GM12878 (cell line): ENCODE results near the gene B4GALT5.

Experiments used
- BMI1 ChIP-seq: fragments of 450-650 bp; IDR thresholded peaks from 2 replicates; pipeline ENCODE4 v1.6.1; 2016; ENCODE audit warnings: mild to moderate bottlenecking, moderate library complexity, borderline replicate concordance
- CBX3 ChIP-seq: fragments of 200-600 bp; sonication (generic); IDR thresholded peaks from 2 replicates; pipeline ENCODE4 v1.6.1; 2016; ENCODE audit warnings: low read depth, borderline replicate concordance
- CBX5 ChIP-seq: sonication (generic); IDR thresholded peaks from 2 replicates; pipeline ENCODE4 v1.6.1; 2016; ENCODE audit warnings: low read depth, moderate library complexity, mild to moderate bottlenecking, inconsistent platforms
- CHD4 ChIP-seq: fragments of 200-600 bp; sonication (generic); IDR thresholded peaks from 2 replicates; pipeline ENCODE4 v1.6.1; 2016; ENCODE audit warnings: mild to moderate bottlenecking
- POLR2A ChIP-seq: IDR thresholded peaks from 2 replicates; pipeline ENCODE4 v1.6.1; 2011; ENCODE audit warnings: low read depth, mild to moderate bottlenecking, low read length
- POLR2AphosphoS5 ChIP-seq: IDR thresholded peaks from 2 replicates; pipeline ENCODE4 v1.6.1; 2011; ENCODE audit warnings: mild to moderate bottlenecking, low read length, inconsistent platforms
- RAD21 ChIP-seq: IDR thresholded peaks from 2 replicates; pipeline ENCODE4 v1.6.1; 2011; ENCODE audit warnings: mild to moderate bottlenecking, low read depth, low read length, moderate library complexity; ENCODE audit not compliant: insufficient read depth
- RCOR1 ChIP-seq: conservative IDR thresholded peaks from 2 replicates; pipeline ENCODE4 v1.6.1; 2012; ENCODE audit warnings: low read depth, low read length, improper control_type of control experiment
- TAF1 ChIP-seq: IDR thresholded peaks from 2 replicates; pipeline ENCODE4 v1.6.1; 2011; ENCODE audit warnings: mild to moderate bottlenecking, low read depth, low read length, borderline replicate concordance
- TF ChIP-seq, protein P1 (sequence below): IDR thresholded peaks from 2 replicates; pipeline ENCODE4 v1.6.1; 2011; ENCODE audit warnings: low read depth, mild to moderate bottlenecking, low read length, moderate library complexity, borderline replicate concordance; ENCODE audit errors: extremely low read depth
- TF ChIP-seq, protein P2 (sequence below): IDR thresholded peaks from 2 replicates; pipeline ENCODE4 v1.6.1; 2012; ENCODE audit warnings: low read depth, low read length, improper control_type of control experiment
- TF ChIP-seq, protein P3 (sequence below), 3 experiments: IDR thresholded peaks in 2 of 3; conservative IDR thresholded peaks in 1 of 3; 2 replicates each; pipeline ENCODE4 v1.5.1; 2011; ENCODE audit warnings: low read depth in 3 of 3, low read length in 3 of 3, mild to moderate bottlenecking in 3 of 3, control low read depth in 2 of 3, moderate library complexity in 2 of 3, inconsistent platforms in 1 of 3, mixed read lengths in 1 of 3; ENCODE audit not compliant: control insufficient read depth in 2 of 3, insufficient read depth in 1 of 3; ENCODE audit errors: extremely low read depth in 1 of 3

GRCh38 chr20:49737260-49737659 lies 23.6 kb upstream of the B4GALT5 start:
- TF ChIP-seq, protein P1, sequence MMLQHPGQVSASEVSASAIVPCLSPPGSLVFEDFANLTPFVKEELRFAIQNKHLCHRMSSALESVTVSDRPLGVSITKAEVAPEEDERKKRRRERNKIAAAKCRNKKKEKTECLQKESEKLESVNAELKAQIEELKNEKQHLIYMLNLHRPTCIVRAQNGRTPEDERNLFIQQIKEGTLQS, result no peak
- TF ChIP-seq, protein P2, sequence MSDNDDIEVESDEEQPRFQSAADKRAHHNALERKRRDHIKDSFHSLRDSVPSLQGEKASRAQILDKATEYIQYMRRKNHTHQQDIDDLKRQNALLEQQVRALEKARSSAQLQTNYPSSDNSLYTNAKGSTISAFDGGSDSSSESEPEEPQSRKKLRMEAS, result no peak
- TF ChIP-seq RCOR1 (no peak), CHD4 (no peak), POLR2AphosphoS5 (no peak), CBX5 (no peak), TAF1 (no peak), RAD21 (no peak), BMI1 (no peak), CBX3 (no peak), POLR2A (no peak)
- TF ChIP-seq, protein P3, sequence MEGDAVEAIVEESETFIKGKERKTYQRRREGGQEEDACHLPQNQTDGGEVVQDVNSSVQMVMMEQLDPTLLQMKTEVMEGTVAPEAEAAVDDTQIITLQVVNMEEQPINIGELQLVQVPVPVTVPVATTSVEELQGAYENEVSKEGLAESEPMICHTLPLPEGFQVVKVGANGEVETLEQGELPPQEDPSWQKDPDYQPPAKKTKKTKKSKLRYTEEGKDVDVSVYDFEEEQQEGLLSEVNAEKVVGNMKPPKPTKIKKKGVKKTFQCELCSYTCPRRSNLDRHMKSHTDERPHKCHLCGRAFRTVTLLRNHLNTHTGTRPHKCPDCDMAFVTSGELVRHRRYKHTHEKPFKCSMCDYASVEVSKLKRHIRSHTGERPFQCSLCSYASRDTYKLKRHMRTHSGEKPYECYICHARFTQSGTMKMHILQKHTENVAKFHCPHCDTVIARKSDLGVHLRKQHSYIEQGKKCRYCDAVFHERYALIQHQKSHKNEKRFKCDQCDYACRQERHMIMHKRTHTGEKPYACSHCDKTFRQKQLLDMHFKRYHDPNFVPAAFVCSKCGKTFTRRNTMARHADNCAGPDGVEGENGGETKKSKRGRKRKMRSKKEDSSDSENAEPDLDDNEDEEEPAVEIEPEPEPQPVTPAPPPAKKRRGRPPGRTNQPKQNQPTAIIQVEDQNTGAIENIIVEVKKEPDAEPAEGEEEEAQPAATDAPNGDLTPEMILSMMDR (IDR thresholded peaks at IDR 0.05 in 2 of 3, conservative IDR thresholded peaks at IDR 0.05 in 1 of 3; ENCODE audit: control insufficient read depth in 2 of 3, extremely low read depth in 1 of 3, insufficient read depth in 1 of 3, low read depth in 3 of 3, low read length in 3 of 3), result no peak
